HG02885 (cell line): ENCODE measurements around the gene YLPM1.

Experiments used
- ATAC-seq: cut with Tn5 transposase; IDR thresholded peaks from one replicate; pipeline ENCODE4 v1.9.1; 2021; ENCODE audit warnings: mild to moderate bottlenecking; ENCODE audit not compliant: unreplicated experiment, poor library complexity

Gene YLPM1

GRCh38 chr14:74792249-74793039, 29.3 kb downstream of the YLPM1 start:
- no peak for ATAC-seq

GRCh38 chr14:74793506-74794155, 30.5 kb downstream of the YLPM1 start:
- no peak for ATAC-seq

- no peak for ATAC-seq
Measured at GRCh38 chr14:74794947-74795346, 31.8 kb downstream of the YLPM1 start.

GRCh38 chr14:74799765-74800164, 36.6 kb downstream of the YLPM1 start:
- no peak for ATAC-seq

GRCh38 chr14:74800780-74801179, 37.7 kb downstream of the YLPM1 start:
- ATAC-seq = no peak

GRCh38 chr14:74801396-74801795, 38.3 kb downstream of the YLPM1 start:
- no peak for ATAC-seq

GRCh38 chr14:74804219-74804825, 41.2 kb downstream of the YLPM1 start:
- no peak for ATAC-seq

GRCh38 chr14:74807853-74808545, 44.9 kb downstream of the YLPM1 start:
- no peak for ATAC-seq

GRCh38 chr14:74816124-74816523, 53.0 kb downstream of the YLPM1 start:
- ATAC-seq = no peak

GRCh38 chr14:74820288-74820687, 57.2 kb downstream of the YLPM1 start:
- no peak for ATAC-seq

GRCh38 chr14:74821267-74821915, 58.3 kb downstream of the YLPM1 start:
- ATAC-seq = no peak

- ATAC-seq = no peak
Measured at GRCh38 chr14:74824997-74825396, 61.9 kb downstream of the YLPM1 start.

GRCh38 chr14:74826574-74826973, 63.5 kb downstream of the YLPM1 start:
- ATAC-seq = no peak

GRCh38 chr14:74829251-74829650, 66.1 kb downstream of the YLPM1 start:
- ATAC-seq = no peak

GRCh38 chr14:74832849-74833248, 69.7 kb downstream of the YLPM1 start:
- no peak for ATAC-seq

- ATAC-seq = no peak
Measured at GRCh38 chr14:74834692-74835392, 71.7 kb downstream of the YLPM1 start.

- ATAC-seq = no peak
Measured at GRCh38 chr14:74835645-74836250, 72.6 kb downstream of the YLPM1 start.

GRCh38 chr14:74836251-74836960, 73.3 kb downstream of the YLPM1 start:
- no peak for ATAC-seq

GRCh38 chr14:74838166-74838565, 75.0 kb downstream of the YLPM1 start:
- no peak for ATAC-seq
